GM19452 (cell line): ENCODE data around the gene MIS18BP1.
"Not testable (repeated sequence)": the region's sequence is repeated elsewhere in the genome, so short reads cannot be mapped to it uniquely, and the experiment has no call there.

Source experiments
- ATAC-seq: cut with Tn5 transposase; IDR thresholded peaks from one replicate; pipeline ENCODE4 v1.9.1; 2021; ENCODE audit not compliant: unreplicated experiment

MIS18BP1 gene

GRCh38 chr14:45246691-45247090 is 6.3 kb downstream of the MIS18BP1 start:
- ATAC-seq = no peak

GRCh38 chr14:45246151-45246550 is 6.9 kb downstream of the MIS18BP1 start:
- ATAC-seq = no peak

GRCh38 chr14:45242706-45243105 is 10.3 kb downstream of the MIS18BP1 start:
- no peak for ATAC-seq

- ATAC-seq = no peak
Observed at GRCh38 chr14:45238988-45239387, 14.0 kb downstream of the MIS18BP1 start.

GRCh38 chr14:45227566-45227965 is 25.4 kb downstream of the MIS18BP1 start:
- ATAC-seq = no peak

GRCh38 chr14:45222485-45223262 is 30.3 kb downstream of the MIS18BP1 start:
- ATAC-seq = no peak

GRCh38 chr14:45214341-45214740 is 38.7 kb downstream of the MIS18BP1 start:
- ATAC-seq = not testable (repeated sequence)

GRCh38 chr14:45213716-45214115 is 39.3 kb downstream of the MIS18BP1 start:
- not testable (repeated sequence) for ATAC-seq

GRCh38 chr14:45212231-45212630 is 40.8 kb downstream of the MIS18BP1 start:
- ATAC-seq = no peak

GRCh38 chr14:45211295-45211694 is 41.7 kb downstream of the MIS18BP1 start:
- ATAC-seq = no peak

- no peak for ATAC-seq
Observed at GRCh38 chr14:45210159-45210558, 42.8 kb downstream of the MIS18BP1 start.

- no peak for ATAC-seq
Observed at GRCh38 chr14:45204241-45204640, 48.8 kb downstream of the MIS18BP1 start.

- no peak for ATAC-seq
Observed at GRCh38 chr14:45201905-45202304, 51.1 kb downstream of the MIS18BP1 start.

GRCh38 chr14:45199230-45199629 is 53.8 kb downstream of the MIS18BP1 start:
- ATAC-seq = no peak

GRCh38 chr14:45198551-45198950 is 54.5 kb downstream of the MIS18BP1 start:
- no peak for ATAC-seq

GRCh38 chr14:45194964-45195363 is 58.0 kb downstream of the MIS18BP1 start:
- ATAC-seq = no peak

- no peak for ATAC-seq
Observed at GRCh38 chr14:45185100-45185814, 67.7 kb downstream of the MIS18BP1 start.

- ATAC-seq = no peak
Observed at GRCh38 chr14:45181806-45182205, 71.2 kb downstream of the MIS18BP1 start.

- no peak for ATAC-seq
Observed at GRCh38 chr14:45181329-45181728, 71.7 kb downstream of the MIS18BP1 start.

- ATAC-seq = no peak
Observed at GRCh38 chr14:45177076-45177475, 75.9 kb downstream of the MIS18BP1 start.

GRCh38 chr14:45169906-45170305 is 83.1 kb downstream of the MIS18BP1 start:
- no peak for ATAC-seq

GRCh38 chr14:45156067-45156466 is 96.9 kb downstream of the MIS18BP1 start:
- no peak for ATAC-seq
